ENCODE data around the gene SLC9A6. TPM values are rescaled to one million over a fixed set of nuclear protein-coding genes. Genes with fewer than 3 reads are reported as not detected.

SLC9A6 gene
- total and polyA plus RNA-seq, 2 experiments from 2014 or later, result 7.2 to 17.1 TPM

GRCh38 chrX:136031626-136032025, 46.4 kb downstream of the SLC9A6 start (continued):
- TF ChIP-seq ZNF462 (CRISPR knock-in tag; IDR thresholded peaks at IDR 0.05) (no peak), CREB1 (CRISPR knock-in tag; IDR thresholded peaks at IDR 0.05; ENCODE audit: low read depth) (no peak), JUNB (IDR thresholded peaks at IDR 0.05; ENCODE audit: unreplicated experiment) (no peak), ZNF331 (CRISPR knock-in tag; IDR thresholded peaks at IDR 0.05; ENCODE audit: low read depth) (no peak), EZH2 (IDR thresholded peaks at IDR 0.05; ENCODE audit: low read depth, unreplicated experiment) (no peak), ZNF114 (CRISPR knock-in tag; IDR thresholded peaks at IDR 0.05) (no peak)

GRCh38 chrX:136032370-136032769, 47.1 kb downstream of the SLC9A6 start:
- H3K4me1 ChIP-seq (ENCODE audit: insufficient read depth), result no peaks in the 10 kb centered on the region
- H3K4me3 Mint-ChIP-seq, result no peak overlapping the region
- H3K79me2 ChIP-seq (replicated peaks; ENCODE audit: insufficient read depth), result no peaks in the 10 kb centered on the region
- H3K27ac ChIP-seq (ENCODE audit: low read depth), result no peak overlapping the region
- no peaks in the 10 kb centered on the region for H3F3A ChIP-seq (replicated peaks; ENCODE audit: low read depth)
- H3K27me3 Mint-ChIP-seq (ENCODE audit: insufficient read depth, low read depth, poor library complexity), result peaks cover 2% of the 10 kb centered on the region
- DNase-seq (ENCODE audit: low spot score) (no peak), ATAC-seq (no peak)
- no peak overlapping the region for H3K27ac Mint-ChIP-seq
- H4K20me1 ChIP-seq (replicated peaks; ENCODE audit: insufficient read depth), result no peaks in the 10 kb centered on the region
- H3K9me3 Mint-ChIP-seq, result no peaks in the 10 kb centered on the region; the same call in 2 of the 3 replicates
- no peak overlapping the region for H2AFZ ChIP-seq
- no peaks in the 10 kb centered on the region for H3K36me3 ChIP-seq (ENCODE audit: insufficient read depth)
- H3K4me1 Mint-ChIP-seq, result peaks cover 2% of the 10 kb centered on the region; the same call in 2 of the 3 replicates
- no peak overlapping the region for H3K4me2 ChIP-seq
- no peaks in the 10 kb centered on the region for H3K9me2 ChIP-seq (ENCODE audit: insufficient read depth)
- H3K36me3 Mint-ChIP-seq (ENCODE audit: low read depth), result no peaks in the 10 kb centered on the region; the same call in 2 of the 3 replicates
- no peak overlapping the region for H3K4me3 ChIP-seq
- no peaks in the 10 kb centered on the region for H3K27me3 ChIP-seq (ENCODE audit: insufficient read depth)
- TF ChIP-seq CREB1 (CRISPR knock-in tag; IDR thresholded peaks at IDR 0.05; ENCODE audit: low read depth) (no peak), EZH2phosphoT487 (IDR thresholded peaks at IDR 0.05; ENCODE audit: unreplicated experiment) (no peak), JUNB (IDR thresholded peaks at IDR 0.05; ENCODE audit: unreplicated experiment) (no peak), ZNF114 (CRISPR knock-in tag; IDR thresholded peaks at IDR 0.05) (no peak), ZNF462 (CRISPR knock-in tag; IDR thresholded peaks at IDR 0.05) (no peak)
